Activated T-helper 2 cell treated with anti-CD3 and anti-CD28 coated beads, Interferon-gamma antibody, Interleukin-2, Interleukin-4, amounts not matched to agents 10 μg/mL and 5 μg/mL and 100 μg/mL, durations not matched to agents 14 hours and 24 hours and 36 hours (primary cell): ENCODE data around the gene LRPPRC. TPM values are rescaled to one million over a fixed set of nuclear protein-coding genes. Genes with fewer than 3 reads are reported as not detected.

Experiments used
- DNase-seq: peaks from one replicate; pipeline ENCODE4 v3.0.0; 2021; ENCODE audit warnings: low spot score
- H3K27ac Mint-ChIP-seq: one replicate; pipeline ENCODE4 v1.8.0; 2021; ENCODE audit warnings: mixed read lengths
- H3K27me3 Mint-ChIP-seq: one replicate; pipeline ENCODE4 v1.8.0; 2021; ENCODE audit warnings: low read depth, mixed read lengths
- H3K36me3 Mint-ChIP-seq: one replicate; pipeline ENCODE4 v1.8.0; 2021; ENCODE audit warnings: low read depth, mixed read lengths
- H3K4me1 Mint-ChIP-seq: one replicate; pipeline ENCODE4 v1.8.0; 2021; ENCODE audit warnings: low read depth, mixed read lengths
- H3K4me3 Mint-ChIP-seq: one replicate; pipeline ENCODE4 v1.8.0; 2021; ENCODE audit warnings: low read depth, mild to moderate bottlenecking, moderate library complexity, mixed read lengths
- H3K9me3 Mint-ChIP-seq: one replicate; pipeline ENCODE4 v1.8.0; 2021; ENCODE audit warnings: mixed read lengths
- intact Hi-C: fragments of 100-400 bp; cut with micrococcal nuclease; formaldehyde crosslinking; loops from one replicate; pipeline ENCODE4 v1.15.1; 2023
- total RNA-seq: library from RNA; stranded (reverse); gene quantifications from 2 replicates; pipeline ENCODE4 v1.2.3, GENCODE V29; 2022

LRPPRC gene
- total RNA-seq, 1 donor from 2014 or later, result 161 TPM

DNA sequence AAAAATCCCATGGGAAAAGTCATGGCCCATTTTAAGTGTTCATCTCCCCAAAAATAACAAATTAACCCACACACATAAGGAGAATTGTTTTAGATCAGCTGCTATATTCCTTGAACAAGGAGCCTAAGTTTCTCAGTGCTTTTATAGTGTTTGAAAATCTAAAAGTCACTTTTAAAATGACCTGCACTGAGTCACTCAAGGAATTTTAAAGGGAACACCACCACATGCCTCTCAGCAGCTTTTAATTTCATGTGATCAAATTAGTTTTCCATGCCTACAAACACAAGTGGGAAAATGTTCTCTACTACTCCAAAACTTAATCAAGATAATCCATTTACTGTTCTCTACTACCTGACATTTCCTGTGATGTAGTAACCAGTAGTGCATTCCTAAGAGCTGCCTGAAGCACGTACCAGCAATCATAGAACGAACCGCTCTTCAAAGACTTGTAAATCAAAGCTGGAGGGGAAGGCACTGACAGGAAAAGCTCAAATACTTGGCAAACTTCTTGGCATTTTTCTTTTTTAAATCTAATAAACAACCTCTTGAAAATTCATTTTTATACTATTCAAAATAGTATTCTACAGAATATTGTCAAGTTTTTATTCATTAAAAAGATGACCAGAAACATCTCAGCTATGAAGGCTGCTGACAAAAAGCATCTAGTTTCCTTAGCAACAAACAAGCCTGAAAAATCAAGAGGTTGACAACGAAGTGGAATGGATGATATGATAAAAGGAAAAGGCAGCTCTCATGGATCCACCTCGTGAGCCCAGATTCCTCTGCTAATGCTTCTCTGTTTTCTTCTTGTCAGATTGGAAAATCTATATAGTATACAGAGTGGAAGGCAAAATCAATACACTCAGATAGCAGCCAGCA lies 37.2 kb downstream of the LRPPRC start:
- peaks cover 76% of the 10 kb centered on the region for H3K36me3 Mint-ChIP-seq

GRCh38 chr2:43950383-43951008 lies 45.3 kb downstream of the LRPPRC start:
- DNase-seq, result no peak
- no peaks in the 10 kb centered on the region for H3K27me3 Mint-ChIP-seq
- no peaks in the 10 kb centered on the region for H3K9me3 Mint-ChIP-seq
- peaks cover 77% of the 10 kb centered on the region for H3K36me3 Mint-ChIP-seq
- H3K4me3 Mint-ChIP-seq, result no peak overlapping the region
- intact Hi-C loops, result no loop called here
- peak overlapping the region; percentile 11 for H3K27ac Mint-ChIP-seq
- peaks cover 2% of the 10 kb centered on the region for H3K4me1 Mint-ChIP-seq

More for the DNA sequence above, 37.2 kb downstream of the LRPPRC start:
- Mint-ChIP-seq H3K9me3 (no peaks in the 10 kb centered on the region), H3K27me3 (no peaks in the 10 kb centered on the region), H3K27ac (no peak overlapping the region), H3K4me1 (peaks cover 2% of the 10 kb centered on the region), H3K4me3 (no peak overlapping the region)
- DNase-seq, result no peak
- intact Hi-C loops, result no loop called here

DNA sequence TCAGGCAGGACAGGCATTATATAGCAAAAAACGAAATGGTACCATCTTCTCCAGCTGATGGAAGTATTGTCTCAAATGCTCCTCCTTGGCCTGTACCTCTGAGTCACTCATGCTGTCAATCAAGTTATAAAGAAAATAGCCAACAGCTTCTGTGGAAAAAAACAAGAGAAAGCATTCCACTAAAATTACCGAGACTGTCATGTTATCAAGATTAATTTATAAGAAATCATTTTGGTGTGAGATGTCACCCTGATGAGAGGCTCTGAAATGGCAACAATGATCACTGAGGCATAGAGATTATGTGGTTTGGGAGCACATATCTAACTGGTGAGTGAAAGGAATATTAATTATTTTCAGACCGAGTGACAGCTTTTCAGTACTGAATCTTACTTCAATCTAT lies 47.4 kb downstream of the LRPPRC start:
- H3K27me3 Mint-ChIP-seq, result no peaks in the 10 kb centered on the region
- H3K36me3 Mint-ChIP-seq, result peaks cover 74% of the 10 kb centered on the region
- intact Hi-C loops, result loop anchor here (5.0 kb wide), 2 partner anchors 34 to 36 kb away; no protein-coding TSS in a partner anchor
- H3K9me3 Mint-ChIP-seq, result no peaks in the 10 kb centered on the region
- no peak overlapping the region for H3K4me3 Mint-ChIP-seq
- no peak overlapping the region for H3K27ac Mint-ChIP-seq
- DNase-seq, result no peak
- H3K4me1 Mint-ChIP-seq, result peaks cover 5% of the 10 kb centered on the region

DNA sequence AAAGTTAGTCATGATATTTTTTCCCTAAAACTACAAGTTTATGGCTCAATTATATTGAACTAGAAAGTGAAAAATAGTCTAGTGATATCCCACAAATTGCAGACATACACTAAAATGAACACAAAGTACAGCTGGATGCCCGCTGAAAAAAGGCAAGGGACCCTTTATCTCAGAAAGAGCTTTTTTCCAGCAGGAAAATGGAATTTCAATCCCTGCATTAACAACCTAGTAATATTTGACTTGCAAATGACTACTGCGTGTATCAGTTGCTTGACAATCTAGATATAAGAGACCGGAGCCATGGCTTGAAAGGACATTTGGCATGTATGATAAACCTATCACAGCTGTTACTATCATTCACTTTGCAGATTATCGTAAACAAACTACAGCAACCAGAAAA lies 49.1 kb downstream of the LRPPRC start:
- Mint-ChIP-seq H3K4me1 (peaks cover 7% of the 10 kb centered on the region), H3K27me3 (no peaks in the 10 kb centered on the region), H3K36me3 (peaks cover 75% of the 10 kb centered on the region), H3K27ac (no peak overlapping the region), H3K9me3 (no peaks in the 10 kb centered on the region), H3K4me3 (no peak overlapping the region)
- intact Hi-C loops, result loop anchor here (5.0 kb wide), 2 partner anchors 34 to 36 kb away; no protein-coding TSS in a partner anchor
- DNase-seq, result no peak

- Mint-ChIP-seq H3K4me1 (peaks cover 7% of the 10 kb centered on the region), H3K4me3 (no peak overlapping the region), H3K27me3 (no peaks in the 10 kb centered on the region), H3K9me3 (no peaks in the 10 kb centered on the region), H3K27ac (no peak overlapping the region), H3K36me3 (peaks cover 73% of the 10 kb centered on the region)
- intact Hi-C loops, result loop anchor here (5.0 kb wide), 2 partner anchors 33 to 37 kb away; no protein-coding TSS in a partner anchor
- DNase-seq, result no peak
Observed at GRCh38 chr2:43945439-43945838, 50.4 kb downstream of the LRPPRC start.

DNA sequence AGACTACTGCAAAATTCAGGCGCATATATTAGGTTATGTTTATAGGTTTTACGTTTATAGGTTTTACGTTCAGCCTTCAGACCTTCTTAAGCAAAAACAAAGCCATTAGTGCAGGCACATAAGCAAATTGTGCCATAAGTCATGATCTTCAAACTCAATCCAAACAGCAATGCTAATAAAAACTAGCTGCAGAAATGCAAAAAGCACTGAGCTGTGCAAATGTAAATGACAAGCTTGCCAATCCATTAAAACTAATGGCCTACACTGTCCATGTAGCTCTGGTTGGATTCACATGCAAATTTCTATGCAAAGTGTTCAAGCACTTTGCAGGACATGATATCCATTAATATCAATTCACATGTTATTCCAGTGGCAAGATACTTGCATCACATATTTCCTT lies 50.9 kb downstream of the LRPPRC start:
- Mint-ChIP-seq H3K4me1 (peaks cover 5% of the 10 kb centered on the region), H3K27me3 (no peaks in the 10 kb centered on the region), H3K36me3 (peaks cover 74% of the 10 kb centered on the region), H3K4me3 (no peak overlapping the region), H3K27ac (no peak overlapping the region), H3K9me3 (no peaks in the 10 kb centered on the region)
- intact Hi-C loops, result loop anchor here (5.0 kb wide), 2 partner anchors 33 to 37 kb away; no protein-coding TSS in a partner anchor
- no peak for DNase-seq

GRCh38 chr2:43943809-43944452 lies 51.9 kb downstream of the LRPPRC start:
- H3K4me3 Mint-ChIP-seq, result no peak overlapping the region
- intact Hi-C loops, result no loop called here
- peaks cover 5% of the 10 kb centered on the region for H3K4me1 Mint-ChIP-seq
- H3K27me3 Mint-ChIP-seq, result no peaks in the 10 kb centered on the region
- peaks cover 73% of the 10 kb centered on the region for H3K36me3 Mint-ChIP-seq
- no peak overlapping the region for H3K27ac Mint-ChIP-seq
- no peaks in the 10 kb centered on the region for H3K9me3 Mint-ChIP-seq
- no peak for DNase-seq

GRCh38 chr2:43943323-43943722 lies 52.5 kb downstream of the LRPPRC start:
- peaks cover 74% of the 10 kb centered on the region for H3K36me3 Mint-ChIP-seq

DNA sequence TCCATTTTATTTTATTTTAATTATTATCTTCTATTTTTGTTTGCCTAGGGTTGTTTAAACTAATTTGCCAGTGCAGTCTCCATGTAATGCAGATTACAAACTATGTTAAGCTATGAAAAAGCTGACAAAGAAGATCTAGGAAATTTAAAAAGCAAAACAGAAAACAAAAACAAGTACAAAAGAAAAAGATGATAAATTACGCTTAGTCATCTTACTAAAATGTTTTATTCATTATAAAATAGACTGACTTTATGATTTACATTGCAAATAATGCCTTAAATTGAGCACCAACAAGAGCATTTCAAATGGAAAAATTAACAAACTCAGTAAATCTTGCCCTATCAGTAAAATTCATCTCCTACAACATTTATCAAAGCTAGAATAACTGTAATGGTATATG lies 52.9 kb downstream of the LRPPRC start:
- no peak overlapping the region for H3K27ac Mint-ChIP-seq
- no peaks in the 10 kb centered on the region for H3K27me3 Mint-ChIP-seq
- peaks cover 74% of the 10 kb centered on the region for H3K36me3 Mint-ChIP-seq

More at GRCh38 chr2:43943323-43943722, 52.5 kb downstream of the LRPPRC start:
- Mint-ChIP-seq H3K4me3 (no peak overlapping the region), H3K27me3 (no peaks in the 10 kb centered on the region), H3K27ac (no peak overlapping the region), H3K9me3 (no peaks in the 10 kb centered on the region), H3K4me1 (peaks cover 5% of the 10 kb centered on the region)
- no peak for DNase-seq
- intact Hi-C loops, result no loop called here

GRCh38 chr2:43941966-43942365 lies 53.8 kb downstream of the LRPPRC start:
- H3K36me3 Mint-ChIP-seq, result peaks cover 72% of the 10 kb centered on the region

More for the DNA sequence above, 52.9 kb downstream of the LRPPRC start:
- Mint-ChIP-seq H3K4me3 (no peak overlapping the region), H3K9me3 (no peaks in the 10 kb centered on the region), H3K4me1 (peaks cover 5% of the 10 kb centered on the region)
- intact Hi-C loops, result no loop called here
- DNase-seq, result no peak

GRCh38 chr2:43941359-43941758 lies 54.4 kb downstream of the LRPPRC start:
- Mint-ChIP-seq H3K27ac (no peak overlapping the region), H3K9me3 (no peaks in the 10 kb centered on the region), H3K4me3 (no peak overlapping the region), H3K4me1 (peaks cover 5% of the 10 kb centered on the region), H3K27me3 (no peaks in the 10 kb centered on the region), H3K36me3 (peaks cover 73% of the 10 kb centered on the region)
- no peak for DNase-seq
- intact Hi-C loops, result no loop called here

More at GRCh38 chr2:43941966-43942365, 53.8 kb downstream of the LRPPRC start:
- DNase-seq, result no peak
- H3K4me3 Mint-ChIP-seq, result no peak overlapping the region
- H3K4me1 Mint-ChIP-seq, result peaks cover 5% of the 10 kb centered on the region
- H3K27me3 Mint-ChIP-seq, result no peaks in the 10 kb centered on the region
- intact Hi-C loops, result no loop called here
- no peak overlapping the region for H3K27ac Mint-ChIP-seq
- H3K9me3 Mint-ChIP-seq, result no peaks in the 10 kb centered on the region

GRCh38 chr2:43939695-43940256 lies 56.0 kb downstream of the LRPPRC start:
- intact Hi-C loops, result no loop called here
- no peaks in the 10 kb centered on the region for H3K9me3 Mint-ChIP-seq
- H3K4me1 Mint-ChIP-seq, result peaks cover 8% of the 10 kb centered on the region
- no peak overlapping the region for H3K27ac Mint-ChIP-seq
- no peak for DNase-seq
- H3K36me3 Mint-ChIP-seq, result peaks cover 58% of the 10 kb centered on the region
- H3K4me3 Mint-ChIP-seq, result no peak overlapping the region
- H3K27me3 Mint-ChIP-seq, result no peaks in the 10 kb centered on the region
